Activated naive CD8-positive, alpha-beta T cell treated with anti-CD3 and anti-CD28 coated beads, Interleukin-2, amount 10 ng/mL, durations not matched to agents 7 days and 5 days (primary cell): ENCODE results near the gene PRAC2. TPM values are rescaled to one million over a fixed set of nuclear protein-coding genes. Genes with fewer than 3 reads are reported as not detected.
"Not testable (repeated sequence)": the region's sequence is repeated elsewhere in the genome, so short reads cannot be mapped to it uniquely, and the experiment has no call there.

ENCODE experiments used
- ATAC-seq: fragments of 150-1000 bp; cut with Tn5 transposase; one replicate; pipeline ENCODE4 v1.10.0; 2021; ENCODE audit warnings: low read depth, moderate library complexity
- POLR2A ChIA-PET: fragments of 350-600 bp; sonication (Branson Sonifier 250); formaldehyde crosslinking; loops from one replicate; lab custom pipeline; 2021; ENCODE audit warnings: antibody characterized with exemption; lab: Charles Lee
- DNase-seq: peaks from one replicate; pipeline ENCODE4 v3.0.0; 2021
- H3K27ac Mint-ChIP-seq: one replicate; pipeline ENCODE4 v1.8.0; 2022; ENCODE audit warnings: mild to moderate bottlenecking, mixed read lengths
- H3K27me3 Mint-ChIP-seq: one replicate; pipeline ENCODE4 v1.8.0; 2022; ENCODE audit warnings: mild to moderate bottlenecking, moderate library complexity, mixed read lengths
- H3K36me3 Mint-ChIP-seq: one replicate; pipeline ENCODE4 v1.8.0; 2021; ENCODE audit warnings: mild to moderate bottlenecking, mixed read lengths
- H3K4me1 Mint-ChIP-seq: one replicate; pipeline ENCODE4 v1.8.0; 2021; ENCODE audit warnings: mixed read lengths
- H3K4me3 Mint-ChIP-seq: one replicate; pipeline ENCODE4 v1.8.0; 2022; ENCODE audit warnings: mild to moderate bottlenecking, moderate library complexity, mixed read lengths
- H3K9me3 Mint-ChIP-seq: one replicate; pipeline ENCODE4 v1.8.0; 2021; ENCODE audit warnings: mixed read lengths
- total RNA-seq, 2 experiments: library from RNA; stranded (reverse); gene quantifications; one replicate each; pipeline ENCODE4 v1.2.3, GENCODE V29; 2021

The PRAC2 gene
- total RNA-seq, 2 experiments from 2014 or later = not detected

DNA sequence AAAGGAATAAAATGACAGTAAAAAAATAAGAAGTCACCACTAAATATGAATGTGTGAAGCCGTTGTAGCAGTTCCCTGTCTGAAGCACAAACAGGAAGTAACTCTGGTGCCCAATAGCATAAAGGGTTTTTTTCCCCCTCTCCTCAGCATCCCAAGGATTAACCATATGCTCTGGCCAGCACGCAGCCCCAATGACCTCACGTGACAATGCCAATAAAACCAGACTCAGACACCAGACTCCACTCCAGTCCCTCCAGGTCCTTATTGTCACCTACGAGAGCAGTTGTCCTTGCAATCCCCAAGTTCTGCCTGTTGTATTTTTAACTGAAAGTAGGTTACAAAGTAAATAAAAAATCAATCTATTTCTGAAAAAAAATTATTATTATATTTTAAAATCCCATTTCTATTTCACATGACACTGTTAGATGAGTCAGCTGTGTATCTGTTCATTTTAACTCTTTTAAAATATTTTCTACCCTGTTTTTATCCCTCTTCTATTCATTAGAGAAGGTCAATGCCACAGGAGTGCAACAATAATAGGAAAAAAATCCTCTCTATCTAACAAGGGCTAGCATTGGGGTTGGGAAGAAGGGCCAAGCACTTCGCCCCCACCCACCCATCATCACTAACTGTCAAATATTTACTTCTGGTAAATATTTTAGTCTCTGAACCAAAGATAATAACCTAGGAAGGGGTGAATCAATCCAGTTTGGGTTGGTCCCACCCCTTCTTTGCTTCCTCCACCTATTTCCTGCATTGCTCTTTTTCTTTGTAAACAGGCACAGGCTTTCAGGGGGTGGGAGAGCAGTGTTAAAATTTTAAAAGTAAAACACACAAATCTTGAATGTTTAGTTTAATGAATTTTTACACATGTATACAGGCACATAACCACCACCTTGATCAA, 7.2 kb upstream of the PRAC2 start:
- DNase-seq (no peak), ATAC-seq (no peak)
- Mint-ChIP-seq H3K36me3 (peaks cover 2% of the 10 kb centered on the region), H3K27me3 (peaks cover 73% of the 10 kb centered on the region), H3K27ac (no peak overlapping the region), H3K4me1 (peaks cover 15% of the 10 kb centered on the region), H3K9me3 (no peaks in the 10 kb centered on the region), H3K4me3 (no peak overlapping the region)
- POLR2A ChIA-PET = interaction anchor here (1.4 kb wide), 1 partner anchor 35 kb away, joined by 3 read pairs; no protein-coding TSS in a partner anchor

DNA sequence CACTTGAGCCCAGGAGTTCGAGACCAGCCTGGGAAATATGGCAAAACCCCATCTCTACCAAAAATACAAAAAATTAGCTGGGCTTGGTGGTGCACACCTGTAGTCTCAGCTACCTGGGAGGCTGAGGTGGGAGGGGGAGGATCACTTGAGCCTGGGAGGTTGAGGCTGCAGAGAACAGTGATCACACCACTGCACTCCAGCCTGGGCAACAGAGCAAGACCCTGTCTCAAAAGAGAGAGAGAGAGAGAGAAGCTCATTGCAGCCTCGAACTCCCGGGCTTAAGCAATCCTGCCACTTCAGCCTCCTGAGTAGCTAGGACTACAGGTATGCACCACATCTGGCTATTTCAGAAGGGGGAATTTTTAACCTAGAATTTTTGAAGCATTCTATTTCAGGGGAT, 6.4 kb upstream of the PRAC2 start:
- H3K4me1 Mint-ChIP-seq = peaks cover 17% of the 10 kb centered on the region
- H3K9me3 Mint-ChIP-seq, DNase-seq, H3K27ac Mint-ChIP-seq, ATAC-seq, H3K4me3 Mint-ChIP-seq, H3K36me3 Mint-ChIP-seq: not testable (repeated sequence)
- peaks cover 75% of the 10 kb centered on the region for H3K27me3 Mint-ChIP-seq
- POLR2A ChIA-PET = interaction anchor here (1.4 kb wide), 1 partner anchor 35 kb away, joined by 3 read pairs; no protein-coding TSS in a partner anchor

DNA sequence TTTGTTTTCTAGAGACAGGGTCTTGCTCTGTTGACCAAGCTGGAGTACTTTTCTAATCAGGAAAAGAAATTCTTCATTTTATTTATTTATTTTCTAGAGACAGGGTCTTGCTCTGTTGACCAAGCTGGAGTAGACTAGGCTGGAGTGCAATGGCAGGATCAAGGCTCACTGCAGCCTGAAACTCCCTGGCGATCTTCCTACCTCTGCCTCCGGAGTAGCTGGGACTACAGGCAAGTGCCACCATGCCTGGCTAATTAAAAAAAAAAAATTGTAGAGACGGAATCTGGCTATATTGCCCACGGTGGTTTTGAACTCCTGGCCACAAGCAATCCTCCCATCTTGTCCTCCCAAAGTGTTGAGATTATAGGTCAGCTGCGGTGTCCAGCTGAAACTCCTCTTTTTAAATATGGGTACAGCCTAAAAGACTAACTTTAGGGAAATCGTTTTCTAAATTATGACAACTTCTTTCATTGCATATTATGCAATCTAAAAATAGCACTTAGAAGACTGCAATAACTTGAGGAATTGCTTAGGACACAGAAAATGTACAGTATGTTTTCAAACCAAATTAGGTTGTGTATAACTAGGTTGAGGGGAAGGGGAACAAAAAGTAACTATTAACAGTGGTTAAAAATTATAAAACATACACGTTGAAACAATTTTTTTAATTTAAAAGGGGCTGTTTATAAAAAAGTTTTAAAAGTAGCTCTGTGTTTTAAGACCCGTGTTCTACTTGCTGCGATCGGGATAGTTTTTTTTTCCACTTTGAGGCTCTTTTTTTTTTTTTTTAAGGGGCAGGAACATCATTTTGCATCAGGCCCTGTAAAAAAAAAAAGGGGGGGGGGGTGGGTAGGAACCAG, 5.4 kb upstream of the PRAC2 start:
- H3K4me1 Mint-ChIP-seq = peaks cover 19% of the 10 kb centered on the region
- POLR2A ChIA-PET = interaction anchor here (1.4 to 1.6 kb wide), 2 partner anchors 31 to 34 kb away, joined by 3 read pairs; no protein-coding TSS in a partner anchor
- DNase-seq (no peak), ATAC-seq (no peak)
- H3K27ac Mint-ChIP-seq = peak overlapping the region; percentile 21
- peaks cover 2% of the 10 kb centered on the region for H3K36me3 Mint-ChIP-seq
- no peaks in the 10 kb centered on the region for H3K9me3 Mint-ChIP-seq
- H3K27me3 Mint-ChIP-seq = peaks cover 83% of the 10 kb centered on the region
- peak overlapping the region; percentile 51 for H3K4me3 Mint-ChIP-seq

- Mint-ChIP-seq H3K36me3 (peaks cover 2% of the 10 kb centered on the region), H3K27me3 (peaks cover 90% of the 10 kb centered on the region), H3K4me1 (peaks cover 23% of the 10 kb centered on the region), H3K9me3 (no peaks in the 10 kb centered on the region), H3K4me3 (no peak overlapping the region), H3K27ac (no peak overlapping the region)
- POLR2A ChIA-PET = interaction anchor here (1.6 kb wide), 1 partner anchor 30 kb away, joined by 3 read pairs; no protein-coding TSS in a partner anchor
- DNase-seq (no peak), ATAC-seq (no peak)
Measured at GRCh38 chr17:48718227-48718760, 4.7 kb upstream of the PRAC2 start.

DNA sequence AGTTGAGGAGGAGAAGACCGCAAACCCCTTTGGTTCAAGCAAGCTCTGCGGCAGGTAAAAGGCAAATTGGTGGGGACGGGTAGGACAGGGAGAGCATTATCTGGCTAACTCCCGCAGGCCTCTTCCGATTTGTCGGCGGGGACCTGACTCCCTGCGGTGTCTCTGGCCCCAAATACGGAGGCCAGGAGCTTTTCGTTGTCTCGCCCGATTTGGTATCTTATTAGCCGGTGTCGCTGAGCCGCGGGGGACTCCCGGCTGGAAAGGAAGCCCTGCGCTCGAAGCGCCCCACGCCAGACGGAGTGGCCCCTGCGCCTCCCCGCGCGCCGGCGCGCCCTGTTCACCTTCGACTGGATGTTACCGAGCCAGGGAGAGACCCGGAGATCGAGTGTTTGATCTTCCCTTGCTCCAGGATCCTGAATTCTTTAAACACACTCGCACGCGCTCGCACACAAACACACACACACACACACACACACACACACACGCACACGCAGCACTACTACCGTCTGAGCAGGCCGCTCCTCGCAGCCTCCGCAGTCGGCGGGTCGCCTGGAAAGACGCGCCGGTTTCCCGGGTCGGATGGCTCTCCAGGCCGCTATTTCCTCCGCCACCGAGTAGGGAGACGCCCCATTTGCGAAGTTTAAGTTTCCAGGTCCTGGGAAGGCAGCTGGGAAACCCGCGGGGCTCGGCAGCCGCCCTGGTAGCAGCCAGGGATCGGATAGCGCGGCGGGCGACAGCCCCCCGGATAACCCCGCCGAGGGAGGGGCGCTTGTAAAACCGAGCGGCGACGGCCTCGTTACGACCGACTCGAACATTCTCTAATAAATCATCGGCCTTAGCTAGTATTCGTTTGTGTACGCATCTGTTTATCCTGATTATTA, 4.0 kb upstream of the PRAC2 start:
- DNase-seq = peak; percentile 46
- H3K4me3 Mint-ChIP-seq = peak overlapping the region; percentile 51
- ATAC-seq = peak; percentile 26
- peaks cover 92% of the 10 kb centered on the region for H3K27me3 Mint-ChIP-seq
- H3K27ac Mint-ChIP-seq = peak overlapping the region; percentile 60
- POLR2A ChIA-PET = no interaction called here
- peaks cover 27% of the 10 kb centered on the region for H3K4me1 Mint-ChIP-seq
- H3K9me3 Mint-ChIP-seq = no peaks in the 10 kb centered on the region
- H3K36me3 Mint-ChIP-seq = peaks cover 2% of the 10 kb centered on the region

DNA sequence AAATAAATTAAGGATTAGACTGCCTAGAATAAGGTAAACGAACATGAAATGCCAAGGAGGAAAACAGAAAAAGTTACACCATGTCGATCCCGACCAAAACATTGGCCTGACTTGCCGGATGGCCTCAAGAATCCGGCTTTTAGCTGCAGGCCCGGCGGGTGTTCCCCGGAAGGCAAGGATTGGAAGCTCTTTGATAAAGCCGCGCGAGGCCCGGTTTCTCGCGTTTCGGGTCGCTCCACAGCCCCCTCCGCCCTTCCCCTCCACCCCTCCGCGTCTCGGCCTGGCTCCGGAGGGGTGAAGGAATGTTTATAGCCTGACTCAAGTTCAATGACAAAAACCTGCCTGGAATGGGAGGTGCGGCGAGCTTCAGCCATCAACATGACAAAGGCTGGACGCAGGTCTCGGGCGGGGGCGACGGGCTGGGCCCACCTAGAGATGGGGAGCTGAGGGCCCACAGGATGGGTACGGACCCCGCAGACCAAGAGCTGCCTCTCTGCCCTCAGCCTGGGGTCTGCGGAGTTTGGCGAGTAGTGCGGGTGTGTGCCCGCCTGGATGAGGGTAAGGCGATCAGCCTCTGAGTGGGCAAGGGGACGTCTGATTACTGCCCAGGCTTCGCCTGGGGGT, 3.2 kb upstream of the PRAC2 start:
- no peak overlapping the region for H3K4me3 Mint-ChIP-seq
- H3K4me1 Mint-ChIP-seq = peaks cover 33% of the 10 kb centered on the region
- no peaks in the 10 kb centered on the region for H3K9me3 Mint-ChIP-seq
- DNase-seq (peak; percentile 43), ATAC-seq (no peak)
- peaks cover 2% of the 10 kb centered on the region for H3K36me3 Mint-ChIP-seq
- POLR2A ChIA-PET = no interaction called here
- peaks cover 93% of the 10 kb centered on the region for H3K27me3 Mint-ChIP-seq
- H3K27ac Mint-ChIP-seq = peak overlapping the region; percentile 60

DNA sequence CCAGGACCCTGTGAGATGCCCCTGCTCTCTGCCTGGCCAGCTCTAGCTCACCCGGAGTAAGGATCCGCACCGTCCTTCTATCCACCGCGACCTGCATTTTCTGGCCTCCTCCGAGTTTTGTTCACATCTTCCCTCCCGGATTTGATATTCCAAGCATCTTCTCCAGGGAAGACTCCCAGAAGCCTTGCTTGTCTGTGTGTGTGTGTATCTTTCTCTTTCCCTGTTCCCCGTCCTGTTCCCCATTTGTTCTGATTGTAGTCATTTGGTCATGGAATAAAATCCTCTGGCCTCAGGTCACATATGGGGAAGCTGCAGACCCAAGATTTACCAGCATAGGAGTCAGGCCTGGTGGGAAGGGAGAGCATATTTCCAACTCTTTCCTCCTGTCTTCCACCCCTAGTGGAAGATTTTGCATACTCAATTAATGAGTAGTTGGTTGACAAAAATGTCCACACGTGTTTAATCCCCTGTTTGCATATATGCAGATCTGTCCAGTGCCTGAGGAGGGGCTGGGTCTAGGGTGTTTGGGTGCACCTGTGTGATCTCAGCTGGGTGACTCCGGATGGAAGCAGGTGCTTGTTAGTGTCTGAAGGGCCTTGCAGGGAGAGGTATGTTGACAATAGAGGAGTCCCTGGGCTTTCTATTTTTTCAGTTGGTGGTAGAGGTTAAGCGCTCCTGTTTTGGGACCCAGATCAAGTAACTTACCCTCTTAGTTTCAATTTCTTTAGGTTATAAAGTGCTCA, 2.5 kb upstream of the PRAC2 start:
- Mint-ChIP-seq H3K4me1 (peaks cover 33% of the 10 kb centered on the region), H3K9me3 (no peaks in the 10 kb centered on the region), H3K27ac (peak overlapping the region; percentile 47), H3K4me3 (peak overlapping the region; percentile 9), H3K27me3 (peaks cover 94% of the 10 kb centered on the region), H3K36me3 (peaks cover 2% of the 10 kb centered on the region)
- DNase-seq (no peak), ATAC-seq (no peak)
- POLR2A ChIA-PET = no interaction called here

DNA sequence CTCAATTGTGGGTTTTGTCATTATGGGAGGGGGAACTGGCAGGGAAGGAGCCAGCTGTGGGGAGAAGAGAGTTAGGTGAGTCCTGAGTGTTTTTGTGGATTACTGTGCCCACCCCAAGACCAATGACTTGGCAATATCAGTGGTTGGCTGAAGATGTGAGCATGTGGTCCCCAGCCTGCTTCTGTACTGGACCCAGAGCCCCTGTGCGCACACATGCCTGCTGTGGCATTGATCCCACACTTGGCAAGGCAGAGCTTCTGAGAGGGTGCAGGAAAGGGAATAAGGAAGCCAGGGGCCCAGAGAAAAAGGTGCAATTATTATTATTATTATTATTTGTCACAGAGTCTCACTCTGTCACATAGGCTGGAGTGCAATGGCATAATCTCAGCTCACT, 2.0 kb upstream of the PRAC2 start:
- POLR2A ChIA-PET = no interaction called here
- H3K27ac Mint-ChIP-seq = no peak overlapping the region
- no peak for ATAC-seq
- peaks cover 96% of the 10 kb centered on the region for H3K27me3 Mint-ChIP-seq
- no peak overlapping the region for H3K4me3 Mint-ChIP-seq
- DNase-seq = no peak
- H3K9me3 Mint-ChIP-seq = no peaks in the 10 kb centered on the region
- peaks cover 33% of the 10 kb centered on the region for H3K4me1 Mint-ChIP-seq
- H3K36me3 Mint-ChIP-seq = peaks cover 2% of the 10 kb centered on the region

GRCh38 chr17:48722201-48722907, 631 bp upstream of the PRAC2 start, which contains the start of gene PRAC1:
TSS of gene PRAC1 (minus strand) at chr17:48722518. CDS start at chr17:48722392, 126 bp downstream.
- Mint-ChIP-seq H3K36me3 (peaks cover 2% of the 10 kb centered on the region), H3K27ac (no peak within 1 kb of the TSS), H3K4me3 (peak within 1 kb of the TSS; percentile 61), H3K9me3 (no peaks in the 10 kb centered on the region), H3K27me3 (peaks cover 98% of the 10 kb centered on the region), H3K4me1 (peaks cover 36% of the 10 kb centered on the region)
- POLR2A ChIA-PET = no interaction called here
- DNase-seq (peak; percentile 41), ATAC-seq (peak; percentile 13)

- POLR2A ChIA-PET = interaction anchor here (0.6 to 1.2 kb wide), 3 partner anchors 87 to 155 kb away, joined by 4 read pairs; no protein-coding TSS in a partner anchor
- Mint-ChIP-seq H3K27me3 (peaks cover 98% of the 10 kb centered on the region), H3K27ac (peak overlapping the region; percentile 56), H3K4me3 (peak overlapping the region; percentile 61), H3K9me3 (no peaks in the 10 kb centered on the region), H3K4me1 (peaks cover 29% of the 10 kb centered on the region), H3K36me3 (peaks cover 2% of the 10 kb centered on the region)
- no peak for ATAC-seq
- DNase-seq = peak; percentile 48
Measured at GRCh38 chr17:48723423-48724250, 652 bp downstream of the PRAC2 start.
